Osteocyte (in vitro differentiated cells): Measurements from ENCODE around the gene LAMC1. TPM values are rescaled to one million over a fixed set of nuclear protein-coding genes. Genes with fewer than 3 reads are reported as not detected.
"Not testable (repeated sequence)": the region's sequence is repeated elsewhere in the genome, so short reads cannot be mapped to it uniquely, and the experiment has no call there.

ENCODE experiments used
- DNase-seq: peaks from one replicate; pipeline ENCODE4 v3.0.0; 2021; ENCODE audit warnings: mixed read lengths; ENCODE audit not compliant: unreplicated experiment; ENCODE audit errors: extremely low spot score
- H3K27ac Mint-ChIP-seq: one replicate; pipeline ENCODE4 v1.8.0; 2021; ENCODE audit warnings: mild to moderate bottlenecking, mixed read lengths; ENCODE audit not compliant: unreplicated experiment
- H3K27me3 Mint-ChIP-seq: one replicate; pipeline ENCODE4 v1.8.0; 2021; ENCODE audit warnings: mixed read lengths; ENCODE audit not compliant: unreplicated experiment
- H3K36me3 Mint-ChIP-seq: one replicate; pipeline ENCODE4 v1.8.0; 2021; ENCODE audit warnings: mixed read lengths; ENCODE audit not compliant: unreplicated experiment
- H3K4me1 Mint-ChIP-seq: one replicate; pipeline ENCODE4 v1.8.0; 2021; ENCODE audit warnings: mixed read lengths; ENCODE audit not compliant: unreplicated experiment
- H3K4me3 Mint-ChIP-seq: one replicate; pipeline ENCODE4 v1.8.0; 2021; ENCODE audit warnings: mild to moderate bottlenecking, moderate library complexity, mixed read lengths; ENCODE audit not compliant: unreplicated experiment
- H3K9me3 Mint-ChIP-seq: one replicate; pipeline ENCODE4 v1.8.0; 2021; ENCODE audit warnings: mixed read lengths; ENCODE audit not compliant: unreplicated experiment
- total RNA-seq: library from RNA; stranded (reverse); gene quantifications from 2 replicates; pipeline ENCODE4 v1.2.1, GENCODE V29; 2021
- TF ChIP-seq, protein P1 (sequence below): fragments of 200-600 bp; sonication (generic); IDR thresholded peaks from 2 replicates; pipeline ENCODE4 v1.5.0; 2021; ENCODE audit warnings: antibody characterized with exemption, mild to moderate bottlenecking, moderate library complexity

The LAMC1 gene
- total RNA-seq, 1 donor from 2014 or later: 384 TPM

- no peaks in the 10 kb centered on the region for H3K9me3 Mint-ChIP-seq
- peaks cover 26% of the 10 kb centered on the region for H3K4me1 Mint-ChIP-seq
- no peaks in the 10 kb centered on the region for H3K27me3 Mint-ChIP-seq
- DNase-seq: no peak
- H3K27ac Mint-ChIP-seq: no peak overlapping the region
- no peak overlapping the region for H3K4me3 Mint-ChIP-seq
- H3K36me3 Mint-ChIP-seq: peaks cover 41% of the 10 kb centered on the region
- TF ChIP-seq, protein P1, sequence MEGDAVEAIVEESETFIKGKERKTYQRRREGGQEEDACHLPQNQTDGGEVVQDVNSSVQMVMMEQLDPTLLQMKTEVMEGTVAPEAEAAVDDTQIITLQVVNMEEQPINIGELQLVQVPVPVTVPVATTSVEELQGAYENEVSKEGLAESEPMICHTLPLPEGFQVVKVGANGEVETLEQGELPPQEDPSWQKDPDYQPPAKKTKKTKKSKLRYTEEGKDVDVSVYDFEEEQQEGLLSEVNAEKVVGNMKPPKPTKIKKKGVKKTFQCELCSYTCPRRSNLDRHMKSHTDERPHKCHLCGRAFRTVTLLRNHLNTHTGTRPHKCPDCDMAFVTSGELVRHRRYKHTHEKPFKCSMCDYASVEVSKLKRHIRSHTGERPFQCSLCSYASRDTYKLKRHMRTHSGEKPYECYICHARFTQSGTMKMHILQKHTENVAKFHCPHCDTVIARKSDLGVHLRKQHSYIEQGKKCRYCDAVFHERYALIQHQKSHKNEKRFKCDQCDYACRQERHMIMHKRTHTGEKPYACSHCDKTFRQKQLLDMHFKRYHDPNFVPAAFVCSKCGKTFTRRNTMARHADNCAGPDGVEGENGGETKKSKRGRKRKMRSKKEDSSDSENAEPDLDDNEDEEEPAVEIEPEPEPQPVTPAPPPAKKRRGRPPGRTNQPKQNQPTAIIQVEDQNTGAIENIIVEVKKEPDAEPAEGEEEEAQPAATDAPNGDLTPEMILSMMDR: no peak
Observed at GRCh38 chr1:183144752-183145151, 121.5 kb downstream of the LAMC1 start.

DNA sequence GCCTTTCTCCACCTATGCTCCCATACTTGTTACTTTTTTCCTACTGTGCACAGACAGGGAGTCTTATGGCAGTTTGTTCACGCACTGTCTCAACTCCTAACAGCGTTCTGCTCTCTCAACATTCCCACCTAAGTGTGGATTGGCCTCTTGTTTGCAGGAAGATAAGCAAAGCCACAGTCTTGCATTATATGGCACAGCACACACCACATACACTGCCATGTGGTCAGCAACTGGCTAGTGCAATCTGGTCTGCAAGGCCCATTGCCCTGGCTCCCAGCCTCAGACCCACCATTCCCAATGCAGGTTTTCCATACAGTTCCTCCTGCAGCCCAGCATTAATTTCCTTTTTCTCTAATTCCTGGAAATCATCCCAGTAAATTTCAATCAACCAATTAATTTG, 124.5 kb downstream of the LAMC1 start:
- peak overlapping the region; percentile 16 for H3K27ac Mint-ChIP-seq
- H3K27me3 Mint-ChIP-seq: no peaks in the 10 kb centered on the region
- peaks cover 15% of the 10 kb centered on the region for H3K36me3 Mint-ChIP-seq
- no peak overlapping the region for H3K4me3 Mint-ChIP-seq
- H3K4me1 Mint-ChIP-seq: peaks cover 16% of the 10 kb centered on the region
- TF ChIP-seq, protein P1: no peak
- no peak for DNase-seq
- H3K9me3 Mint-ChIP-seq: no peaks in the 10 kb centered on the region

DNA sequence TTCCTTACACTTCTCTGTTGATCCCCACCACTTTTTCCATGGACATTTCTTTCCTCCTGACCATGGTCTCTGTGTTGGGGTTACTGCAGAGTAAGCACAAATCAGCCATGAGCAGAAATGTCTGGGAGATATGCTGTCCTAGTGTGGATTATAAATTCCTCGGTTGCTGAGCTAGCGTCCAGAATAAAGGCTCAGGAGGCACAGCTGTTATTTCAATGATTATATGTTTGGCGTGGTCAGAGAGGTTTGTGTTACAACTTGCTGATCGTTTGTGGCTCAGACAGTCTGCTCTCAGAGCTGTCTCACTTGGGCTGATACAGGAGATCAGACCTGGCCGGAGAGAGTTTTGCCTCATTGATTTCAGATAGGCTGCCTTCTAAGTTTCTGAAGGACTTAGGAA, 125.4 kb downstream of the LAMC1 start:
- Mint-ChIP-seq H3K4me3 (no peak overlapping the region), H3K27me3 (no peaks in the 10 kb centered on the region), H3K36me3 (peaks cover 9% of the 10 kb centered on the region), H3K9me3 (no peaks in the 10 kb centered on the region), H3K27ac (peak overlapping the region; percentile 71), H3K4me1 (peaks cover 16% of the 10 kb centered on the region)
- TF ChIP-seq, protein P1: no peak
- DNase-seq: no peak

GRCh38 chr1:183149273-183149672, 126.1 kb downstream of the LAMC1 start:
- H3K4me1 Mint-ChIP-seq: peaks cover 16% of the 10 kb centered on the region
- H3K36me3 Mint-ChIP-seq: peaks cover 3% of the 10 kb centered on the region
- no peaks in the 10 kb centered on the region for H3K9me3 Mint-ChIP-seq
- no peak overlapping the region for H3K4me3 Mint-ChIP-seq
- H3K27ac Mint-ChIP-seq: peak overlapping the region; percentile 71
- TF ChIP-seq, protein P1: no peak
- no peaks in the 10 kb centered on the region for H3K27me3 Mint-ChIP-seq
- DNase-seq: no peak

DNA sequence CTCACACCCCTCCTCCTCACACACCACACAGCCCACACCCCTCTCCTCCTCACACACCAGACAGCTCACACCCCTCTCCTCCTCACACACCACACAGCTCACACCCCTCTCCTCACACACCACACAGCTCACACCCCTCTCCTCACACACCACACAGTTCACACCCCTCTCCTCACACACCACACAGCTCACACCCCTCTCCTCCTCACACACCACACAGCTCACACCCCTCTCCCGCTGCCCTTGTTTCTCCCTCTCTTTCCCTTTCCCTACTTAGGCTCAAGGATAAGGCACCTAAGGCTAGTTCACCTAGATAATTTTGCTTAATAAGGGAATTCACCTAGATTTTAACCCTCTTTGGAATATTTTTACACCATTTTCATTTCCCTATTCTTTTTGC, 126.8 kb downstream of the LAMC1 start:
- not testable (repeated sequence) for H3K27ac Mint-ChIP-seq, H3K4me3 Mint-ChIP-seq, H3K9me3 Mint-ChIP-seq, DNase-seq, H3K36me3 Mint-ChIP-seq, H3K27me3 Mint-ChIP-seq
- peaks cover 16% of the 10 kb centered on the region for H3K4me1 Mint-ChIP-seq

DNA sequence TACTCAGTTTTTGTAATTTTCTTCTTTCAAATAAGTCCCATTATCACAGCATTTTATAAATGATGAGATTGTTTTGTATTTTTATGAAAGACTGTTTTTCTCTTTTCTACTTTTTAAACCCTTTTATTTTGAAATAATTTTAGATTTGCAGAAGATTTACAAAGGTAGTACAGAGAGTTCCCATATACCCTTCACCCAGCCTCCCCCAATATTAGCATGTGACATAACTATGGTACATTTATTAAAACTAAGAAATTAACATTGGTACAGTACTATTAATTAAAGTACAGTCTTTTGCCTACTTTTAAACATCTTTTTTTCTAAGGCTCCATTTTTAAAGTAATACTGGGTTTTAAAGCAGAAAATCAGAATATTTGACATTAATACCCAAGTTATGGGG, 127.2 kb downstream of the LAMC1 start:
- H3K27me3 Mint-ChIP-seq: no peaks in the 10 kb centered on the region
- no peak for DNase-seq
- H3K27ac Mint-ChIP-seq: no peak overlapping the region
- H3K9me3 Mint-ChIP-seq: no peaks in the 10 kb centered on the region
- H3K36me3 Mint-ChIP-seq: no peaks in the 10 kb centered on the region
- H3K4me1 Mint-ChIP-seq: peaks cover 16% of the 10 kb centered on the region
- H3K4me3 Mint-ChIP-seq: no peak overlapping the region
- TF ChIP-seq, protein P1: no peak
